GM23338 (cell line): ENCODE results near the gene KCNMA1.

ENCODE experiments used
- CTCF ChIP-seq, 2 experiments: fragments of 200-600 bp in 1 of 2; sonication (generic) in 1 of 2; conservative IDR thresholded peaks; 2 replicates each; pipeline versions ENCODE4 v1.5.1 to v1.6.1; 2016 to 2017; ENCODE audit warnings: antibody characterized with exemption in 2 of 2, low read depth in 2 of 2, mild to moderate bottlenecking in 2 of 2, moderate library complexity in 1 of 2
- POLR2AphosphoS5 ChIP-seq: IDR thresholded peaks from 2 replicates; pipeline ENCODE4 v1.6.1; 2016; ENCODE audit warnings: antibody characterized with exemption, low read depth
- REST ChIP-seq: IDR thresholded peaks from one replicate; pipeline ENCODE4 v1.6.1; 2018; ENCODE audit warnings: antibody characterized with exemption; ENCODE audit not compliant: unreplicated experiment

DNA sequence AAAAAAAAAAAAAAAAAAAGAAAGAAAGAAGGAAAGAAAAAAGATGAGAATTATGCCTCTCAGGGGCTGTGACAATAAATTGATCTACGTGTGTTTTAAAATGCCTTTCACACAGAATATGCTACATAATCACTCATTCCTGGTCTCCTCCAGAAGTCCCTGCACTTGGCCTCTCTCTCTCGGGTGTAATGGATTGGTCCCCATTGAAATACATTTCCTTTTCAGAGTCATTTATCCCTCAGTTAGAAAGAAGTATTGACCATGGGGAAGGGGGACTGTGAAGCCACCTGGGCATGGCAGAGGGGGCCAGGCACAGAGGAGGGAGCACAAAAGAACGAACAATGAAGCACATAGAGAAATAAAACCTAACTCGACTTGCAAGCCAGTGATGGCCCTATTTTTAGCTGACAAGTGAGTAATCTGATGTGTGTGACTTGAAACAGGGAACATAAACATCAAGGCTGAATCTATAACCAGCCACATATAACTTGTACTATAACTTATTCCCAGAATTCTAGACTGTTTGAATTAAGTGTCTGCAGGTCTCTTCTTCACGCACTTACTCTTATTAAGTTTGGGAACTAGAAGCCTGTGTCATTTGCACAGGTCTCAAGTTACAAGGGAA is 490.8 kb downstream of the KCNMA1 start:
- TF ChIP-seq CTCF (conservative IDR thresholded peaks at IDR 0.05; ENCODE audit: low read depth in 2 of 2) (no peak), REST (no peak), POLR2AphosphoS5 (no peak)
